Measurements from ENCODE around the gene TRPC6.

- no peak for TF ChIP-seq MAFK (IDR thresholded peaks at IDR 0.05; ENCODE audit: low read depth, low read length)
- TF ChIP-seq TAF1 (IDR thresholded peaks at IDR 0.05; ENCODE audit: low read depth, low read length), result no peak
- TF ChIP-seq CTCF (IDR thresholded peaks at IDR 0.05; ENCODE audit: control extremely low read depth in 1 of 3, insufficient read depth in 1 of 3, low read depth in 1 of 3, low read length in 3 of 3), result no peak
- TF ChIP-seq POLR2A (IDR thresholded peaks at IDR 0.05; ENCODE audit: control extremely low read depth in 1 of 2, low read depth in 2 of 2, low read length in 2 of 2), result no peak
- no peak for TF ChIP-seq TCF12 (IDR thresholded peaks at IDR 0.05; ENCODE audit: low read depth, low read length)
- no peak for TF ChIP-seq POLR2AphosphoS5 (IDR thresholded peaks at IDR 0.05; ENCODE audit: low read depth, low read length)
- no peak for TF ChIP-seq ATF2 (IDR thresholded peaks at IDR 0.05; ENCODE audit: low read length)
Observed at GRCh38 chr11:101523193-101523592, 60.6 kb downstream of the TRPC6 start.
